ENCODE measurements around the gene WDR73. TPM values are rescaled to one million over a fixed set of nuclear protein-coding genes. Genes with fewer than 3 reads are reported as not detected.

The WDR73 gene
- 10 to 100 TPM; 19.2 to 26.7 (median 19.7) TPM for total RNA-seq
- total RNA-seq (2013), result 24.0 TPM

DNA sequence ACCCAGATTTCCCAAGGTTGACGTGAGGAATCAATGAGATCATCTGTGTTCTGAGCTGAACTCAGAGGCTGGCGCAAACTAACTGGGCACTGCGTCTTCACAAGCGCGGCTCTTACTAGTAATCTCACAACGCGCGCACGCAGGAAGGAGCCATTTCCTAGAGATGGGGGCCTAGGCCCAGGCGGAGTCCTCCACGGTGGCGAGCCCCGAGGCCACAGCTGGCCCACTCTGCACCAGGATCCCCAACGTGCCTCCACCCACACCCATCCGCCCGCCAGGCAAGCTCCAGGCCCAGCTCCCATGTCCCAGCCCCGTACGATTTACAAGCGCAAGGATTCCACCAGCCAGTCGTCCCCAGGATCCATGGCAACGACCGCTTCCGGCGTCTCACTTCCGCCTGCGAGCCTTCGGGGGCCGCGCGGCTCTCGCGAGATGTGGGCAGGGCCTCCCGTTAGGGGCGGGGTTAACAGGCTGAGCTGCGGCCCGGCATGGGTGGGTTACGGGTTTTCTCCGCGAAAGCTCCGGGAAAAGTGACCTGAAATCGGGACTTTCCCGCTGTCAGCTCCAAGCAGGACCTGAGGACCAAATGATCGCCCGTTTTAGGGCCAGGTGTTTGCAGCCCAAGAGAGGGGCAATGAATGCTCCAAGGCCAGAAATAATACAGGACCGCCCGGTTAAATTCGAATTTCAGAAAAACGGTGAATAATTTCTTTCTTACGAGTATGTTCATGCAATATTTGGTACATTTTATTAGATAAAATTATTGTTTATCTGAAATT lies at the start of gene WDR73:
Gene WDR73 (minus strand): TSS at position 374 of the 779 bp plus-strand sequence. CDS start 9 bp downstream, at position 365.
- intact Hi-C loops (cut with micrococcal nuclease), result loop anchor here (1.0 to 2.0 kb wide), 4 partner anchors 23 to 225 kb away; partner anchors contain the start of genes ZNF592 and ZSCAN2
- peaks cover 25 to 48% of the 10 kb centered on the region in 2 donors for H3K4me1 Mint-ChIP-seq
- WGBS (ENCODE audit: insufficient coverage), result 0% methylated on average over 46 of the region's 49 CpGs

DNA sequence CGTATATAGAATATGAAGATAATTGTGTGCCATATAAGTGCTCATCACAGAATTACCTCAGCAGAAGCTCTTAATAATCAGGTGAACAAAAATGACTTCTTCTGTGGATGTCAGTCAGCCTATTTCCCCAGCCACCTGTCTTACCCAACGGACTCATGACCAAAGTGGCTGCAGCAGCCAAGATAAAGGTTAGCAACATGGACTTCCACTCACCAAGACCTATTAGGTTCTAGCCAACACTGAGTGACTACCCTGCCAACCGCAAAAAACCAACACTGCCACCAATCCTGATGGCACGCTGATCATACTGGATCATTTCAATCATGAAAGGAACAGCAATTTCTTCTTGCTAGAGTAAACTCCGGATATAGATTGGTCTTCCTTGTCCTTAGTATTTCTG lies 49.7 kb upstream of the WDR73 start:
- Histone ChIP-seq H3K27me3 (ENCODE audit: control insufficient read depth, insufficient read depth, low read length) (no peaks in the 10 kb centered on the region), H3K9me3 (ENCODE audit: control insufficient read depth, insufficient read depth, low read length) (no peaks in the 10 kb centered on the region), H3K4me1 (ENCODE audit: control insufficient read depth, insufficient read depth, low read length) (peaks cover 3% of the 10 kb centered on the region), H3K36me3 (ENCODE audit: control insufficient read depth, insufficient read depth, low read length) (peaks cover 2% of the 10 kb centered on the region), H3K27ac (ENCODE audit: low read length) (no peak overlapping the region), H3K4me3 (ENCODE audit: low read length) (no peak overlapping the region)
- WGBS (ENCODE audit: insufficient coverage), result over 99% methylated on average over 5 of the region's 5 CpGs
- ATAC-seq, result no peak
- peaks cover 58 to 59% of the 10 kb centered on the region in 2 donors for H3K4me1 Mint-ChIP-seq
- intact Hi-C loops (cut with micrococcal nuclease), result no loop called here
- no peak overlapping the region for H3K4me3 Mint-ChIP-seq
- H3K27me3 Mint-ChIP-seq (ENCODE audit: low read depth in 2 of 2), result no peaks in the 10 kb centered on the region
- no peaks in the 10 kb centered on the region for H3K9me3 Mint-ChIP-seq
- peak overlapping the region; percentile 53 to 66 for H3K27ac Mint-ChIP-seq
- TF ChIP-seq CTCF (IDR thresholded peaks at IDR 0.05), result no peak
- no peak for DNase-seq
- no peaks in the 10 kb centered on the region for H3K36me3 Mint-ChIP-seq

More for the DNA sequence above, at the start of gene WDR73:
- H3K9me3 ChIP-seq (ENCODE audit: control insufficient read depth, insufficient read depth, low read length), result no peaks in the 10 kb centered on the region
- H3K4me1 ChIP-seq (ENCODE audit: control insufficient read depth, insufficient read depth, low read length), result peaks cover 36% of the 10 kb centered on the region
- DNase-seq (peak; percentile 97 to 99), ATAC-seq (peak; percentile 81 to 90 (median 82))
- Mint-ChIP-seq H3K27me3 (ENCODE audit: low read depth in 2 of 2) (no peaks in the 10 kb centered on the region), H3K36me3 (peaks cover under 1% of the 10 kb centered on the region), H3K4me3 (peak within 1 kb of the TSS; percentile 96), H3K27ac (peak within 1 kb of the TSS; percentile 91 to 95), H3K9me3 (no peaks in the 10 kb centered on the region)
- no peaks in the 10 kb centered on the region for H3K27me3 ChIP-seq (ENCODE audit: control insufficient read depth, insufficient read depth, low read length)
- peak within 1 kb of the TSS; percentile 68 for H3K27ac ChIP-seq (ENCODE audit: low read length)
- no peak for TF ChIP-seq CTCF (IDR thresholded peaks at IDR 0.05)
- peak within 1 kb of the TSS; percentile 76 for H3K4me3 ChIP-seq (ENCODE audit: low read length)
- H3K36me3 ChIP-seq (ENCODE audit: control insufficient read depth, insufficient read depth, low read length), result peaks cover 17% of the 10 kb centered on the region

DNA sequence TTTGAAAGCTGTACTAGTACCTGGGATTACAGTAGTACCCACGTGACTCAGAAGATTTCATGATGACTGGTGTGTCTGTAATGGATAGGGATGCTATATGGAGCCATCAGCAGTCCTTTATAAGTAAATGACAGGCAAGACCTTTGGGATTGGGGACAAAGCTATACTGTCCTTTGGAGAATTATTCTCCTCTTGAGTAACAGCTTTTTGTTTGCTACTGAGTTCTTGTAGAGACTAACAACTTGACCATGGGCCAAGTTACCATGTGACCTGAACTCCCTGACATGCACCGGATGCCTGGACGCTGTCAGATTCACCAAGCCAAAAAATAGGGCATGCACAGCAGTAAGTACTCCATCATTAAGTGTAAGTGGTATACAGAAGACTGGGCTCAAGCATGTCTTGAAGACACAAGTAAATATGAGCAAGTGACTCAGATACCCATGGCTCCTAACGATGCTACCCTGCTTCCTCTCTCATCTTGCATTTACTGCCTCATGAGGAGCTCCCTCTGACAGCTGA lies 48.9 kb upstream of the WDR73 start:
- Mint-ChIP-seq H3K9me3 (no peaks in the 10 kb centered on the region), H3K27me3 (ENCODE audit: low read depth in 2 of 2) (no peaks in the 10 kb centered on the region), H3K4me3 (no peak overlapping the region), H3K27ac (peak overlapping the region; percentile 53 to 66), H3K36me3 (no peaks in the 10 kb centered on the region), H3K4me1 (peaks cover 51 to 52% of the 10 kb centered on the region in 2 donors)
- Histone ChIP-seq H3K9me3 (ENCODE audit: control insufficient read depth, insufficient read depth, low read length) (no peaks in the 10 kb centered on the region), H3K4me3 (ENCODE audit: low read length) (no peak overlapping the region), H3K4me1 (ENCODE audit: control insufficient read depth, insufficient read depth, low read length) (peaks cover 3% of the 10 kb centered on the region), H3K36me3 (ENCODE audit: control insufficient read depth, insufficient read depth, low read length) (peaks cover 2% of the 10 kb centered on the region), H3K27me3 (ENCODE audit: control insufficient read depth, insufficient read depth, low read length) (no peaks in the 10 kb centered on the region), H3K27ac (ENCODE audit: low read length) (no peak overlapping the region)
- TF ChIP-seq CTCF (IDR thresholded peaks at IDR 0.05), result no peak
- WGBS (ENCODE audit: insufficient coverage), result 57% methylated on average over 4 of the region's 4 CpGs
- ATAC-seq (peak in 2 of 3 donors; percentile 34 to 45), DNase-seq (no peak)
- intact Hi-C loops (cut with micrococcal nuclease), result no loop called here

Measured in natural killer cell (primary cell).